Neuronal stem cell (in vitro differentiated cells): ENCODE measurements around the gene IRF1.
A peak's percentile ranks its signal among the peaks of the same experiment; 100 is the strongest.

Experiments used
- DNase-seq: peaks from one replicate; pipeline ENCODE4 v3.0.0-alpha.2; 2013; ENCODE audit warnings: low spot score
- H2AFZ ChIP-seq: one replicate; pipeline ENCODE4 v1.6.1; 2013; ENCODE audit warnings: mild to moderate bottlenecking, low read length, inconsistent platforms
- H2AK5ac ChIP-seq: 2 replicates; pipeline ENCODE4 v1.6.1; 2013; ENCODE audit warnings: low read depth, mild to moderate bottlenecking, inconsistent platforms, low read length, moderate library complexity, mixed read lengths
- H2BK120ac ChIP-seq: 2 replicates; pipeline ENCODE4 v1.6.1; 2013; ENCODE audit warnings: low read depth, mild to moderate bottlenecking, inconsistent platforms, low read length, moderate library complexity, mixed read lengths
- H2BK12ac ChIP-seq: one replicate; pipeline ENCODE4 v1.6.1; 2013; ENCODE audit warnings: low read length, inconsistent platforms
- H2BK15ac ChIP-seq: 2 replicates; pipeline ENCODE4 v1.6.1; 2013; ENCODE audit warnings: mild to moderate bottlenecking, low read length, inconsistent platforms, mixed read lengths
- H2BK5ac ChIP-seq: one replicate; pipeline ENCODE4 v1.6.1; 2013; ENCODE audit warnings: inconsistent platforms, mild to moderate bottlenecking, low read length, moderate library complexity
- H3K14ac ChIP-seq: one replicate; pipeline ENCODE4 v1.6.1; 2013; ENCODE audit warnings: low read length, inconsistent platforms
- H3K18ac ChIP-seq: 2 replicates; pipeline ENCODE4 v1.6.1; 2013; ENCODE audit warnings: low read length, inconsistent platforms
- H3K23ac ChIP-seq: 2 replicates; pipeline ENCODE4 v1.6.1; 2013; ENCODE audit warnings: low read depth, mild to moderate bottlenecking, mixed read lengths, low read length, inconsistent platforms; ENCODE audit not compliant: poor library complexity
- H3K27ac ChIP-seq: replicated peaks from 3 replicates; pipeline ENCODE4 v1.5.1; 2013; ENCODE audit warnings: low read length, inconsistent platforms
- H3K27me3 ChIP-seq, 3 experiments: 2 replicates each; pipeline ENCODE4 v1.6.1; 2013; ENCODE audit warnings: low read length in 3 of 3, mild to moderate bottlenecking in 2 of 3, inconsistent platforms in 1 of 3, low read depth in 1 of 3, mixed read lengths in 1 of 3, moderate library complexity in 1 of 3; ENCODE audit not compliant: control insufficient read depth in 3 of 3, insufficient read depth in 3 of 3
- H3K36me3 ChIP-seq, 2 donors: replicated peaks in 1 of 2; 2 replicates each; pipeline ENCODE4 v1.6.1; 2013; ENCODE audit warnings: low read length in 2 of 2; ENCODE audit not compliant: control insufficient read depth in 2 of 2, insufficient read depth in 2 of 2
- H3K4ac ChIP-seq: 2 replicates; pipeline ENCODE4 v1.6.1; 2013; ENCODE audit warnings: inconsistent platforms, mild to moderate bottlenecking, low read length, moderate library complexity
- H3K4me1 ChIP-seq, 2 donors: 1 replicate in 1 of 2; 2 replicates in 1 of 2; pipeline ENCODE4 v1.6.1; 2013; ENCODE audit warnings: low read length in 2 of 2, low read depth in 1 of 2; ENCODE audit not compliant: control insufficient read depth in 2 of 2, insufficient read depth in 1 of 2
- H3K4me2 ChIP-seq: one replicate; pipeline ENCODE4 v1.6.1; 2013; ENCODE audit warnings: mild to moderate bottlenecking, low read length, inconsistent platforms; ENCODE audit not compliant: insufficient read depth, poor library complexity, severe bottlenecking
- H3K4me3 ChIP-seq, 2 donors: 2 replicates each; pipeline ENCODE4 v1.5.1; 2013; ENCODE audit warnings: low read length in 2 of 2, mild to moderate bottlenecking in 2 of 2, inconsistent platforms in 1 of 2, moderate library complexity in 1 of 2
- H3K79me1 ChIP-seq: one replicate; pipeline ENCODE4 v1.6.1; 2013; ENCODE audit warnings: low read depth, mild to moderate bottlenecking, inconsistent platforms, low read length, moderate library complexity
- H3K9ac ChIP-seq: one replicate; pipeline ENCODE4 v1.6.1; 2013; ENCODE audit warnings: mild to moderate bottlenecking, low read depth, low read length, inconsistent platforms; ENCODE audit not compliant: poor library complexity
- H3K9me3 ChIP-seq, 2 donors: replicated peaks in 1 of 2; 2 replicates each; pipeline versions ENCODE3 to v1.6.1; 2013; ENCODE audit warnings: low read length in 2 of 2, mild to moderate bottlenecking in 2 of 2, inconsistent platforms in 1 of 2, low read depth in 1 of 2, mixed read lengths in 1 of 2, moderate library complexity in 1 of 2; ENCODE audit not compliant: control insufficient read depth in 2 of 2, insufficient read depth in 1 of 2
- H4K8ac ChIP-seq: one replicate; pipeline ENCODE4 v1.6.1; 2013; ENCODE audit warnings: low read depth, mild to moderate bottlenecking, inconsistent platforms, low read length, moderate library complexity
- H4K91ac ChIP-seq: one replicate; pipeline ENCODE4 v1.6.1; 2013; ENCODE audit warnings: low read length, low read depth, mild to moderate bottlenecking, inconsistent platforms; ENCODE audit not compliant: poor library complexity
- WGBS, 2 donors: extraction: QIAGEN DNeasy Blood & Tissue Kit; methylation state at CpG; one replicate each; pipeline ENCODE4 v1.1.7; 2013; ENCODE audit warnings: missing lambda C conversion rate in 2 of 2, mixed read lengths in 1 of 2; ENCODE audit not compliant: insufficient read length in 2 of 2, insufficient replicate concordance in 1 of 2; ENCODE audit errors: extremely low coverage in 2 of 2; 5-methylcytosine and 5-hydroxymethylcytosine counted together

IRF1 gene

DNA sequence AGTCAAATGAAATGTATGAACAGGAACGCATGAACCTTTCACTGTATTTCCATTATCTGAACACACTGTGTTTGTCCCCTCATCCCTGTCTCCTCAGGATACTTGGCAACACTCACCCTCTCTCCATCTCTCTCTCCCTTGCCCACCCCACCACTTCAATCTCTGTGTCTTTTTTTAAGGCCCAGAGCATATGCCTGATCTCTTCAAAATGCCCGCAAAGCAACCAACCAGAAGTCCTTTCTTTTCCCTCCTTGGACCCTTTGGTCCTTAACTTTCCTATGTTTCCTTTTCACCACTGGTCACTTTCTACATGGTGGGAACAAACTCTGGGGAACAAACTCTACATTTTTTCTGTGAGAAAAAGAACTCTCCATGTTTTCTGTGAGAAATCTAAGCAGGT is 3.2 kb upstream of the IRF1 start:
- peak overlapping the region; percentile 26 for H2BK120ac ChIP-seq
- no peak for DNase-seq
- no peak overlapping the region for H3K4me3 ChIP-seq
- no peak overlapping the region for H2BK12ac ChIP-seq
- no peaks in the 10 kb centered on the region for H3K79me1 ChIP-seq
- H3K27ac ChIP-seq, result no peak overlapping the region
- peaks cover 6 to 57% (median 43%) of the 10 kb centered on the region in 3 experiments for H3K27me3 ChIP-seq
- H4K8ac ChIP-seq, result no peak overlapping the region
- WGBS, 2 donors, result no CpG with 5 or more reads among the region's 2 CpGs
- no peak overlapping the region for H3K4me2 ChIP-seq
- H3K18ac ChIP-seq, result no peak overlapping the region
- H2AK5ac ChIP-seq, result peak overlapping the region; percentile 83
- H2BK5ac ChIP-seq, result no peak overlapping the region
- no peak overlapping the region for H2AFZ ChIP-seq
- H4K91ac ChIP-seq, result no peak overlapping the region
- no peak overlapping the region for H3K9ac ChIP-seq
- no peak overlapping the region for H3K23ac ChIP-seq
- H2BK15ac ChIP-seq, result no peak overlapping the region
- peaks cover 18% of the 10 kb centered on the region in 2 donors for H3K4me1 ChIP-seq
- no peaks in the 10 kb centered on the region for H3K36me3 ChIP-seq
- no peaks in the 10 kb centered on the region for H3K9me3 ChIP-seq
- H3K4ac ChIP-seq, result no peak overlapping the region
- no peak overlapping the region for H3K14ac ChIP-seq

GRCh38 chr5:132493241-132493640 is 2.7 kb upstream of the IRF1 start:
- Histone ChIP-seq H3K4ac (no peak overlapping the region), H2BK15ac (no peak overlapping the region), H3K9ac (no peak overlapping the region), H2BK5ac (no peak overlapping the region), H3K23ac (no peak overlapping the region), H2BK120ac (no peak overlapping the region), H4K91ac (no peak overlapping the region), H3K18ac (no peak overlapping the region), H3K4me1 (peaks cover 18% of the 10 kb centered on the region in 2 donors), H2AFZ (no peak overlapping the region), H2AK5ac (peak overlapping the region; percentile 73), H3K4me3 (no peak overlapping the region), H2BK12ac (no peak overlapping the region), H3K36me3 (peaks cover 0 to 4% of the 10 kb centered on the region in 2 donors), H3K27ac (no peak overlapping the region), H4K8ac (no peak overlapping the region), H3K79me1 (no peaks in the 10 kb centered on the region), H3K14ac (no peak overlapping the region), H3K4me2 (no peak overlapping the region), H3K9me3 (no peaks in the 10 kb centered on the region), H3K27me3 (peaks cover 6 to 53% (median 43%) of the 10 kb centered on the region in 3 experiments)
- DNase-seq, result no peak
- WGBS, 2 donors, result no CpG with 5 or more reads among the region's 4 CpGs

DNA sequence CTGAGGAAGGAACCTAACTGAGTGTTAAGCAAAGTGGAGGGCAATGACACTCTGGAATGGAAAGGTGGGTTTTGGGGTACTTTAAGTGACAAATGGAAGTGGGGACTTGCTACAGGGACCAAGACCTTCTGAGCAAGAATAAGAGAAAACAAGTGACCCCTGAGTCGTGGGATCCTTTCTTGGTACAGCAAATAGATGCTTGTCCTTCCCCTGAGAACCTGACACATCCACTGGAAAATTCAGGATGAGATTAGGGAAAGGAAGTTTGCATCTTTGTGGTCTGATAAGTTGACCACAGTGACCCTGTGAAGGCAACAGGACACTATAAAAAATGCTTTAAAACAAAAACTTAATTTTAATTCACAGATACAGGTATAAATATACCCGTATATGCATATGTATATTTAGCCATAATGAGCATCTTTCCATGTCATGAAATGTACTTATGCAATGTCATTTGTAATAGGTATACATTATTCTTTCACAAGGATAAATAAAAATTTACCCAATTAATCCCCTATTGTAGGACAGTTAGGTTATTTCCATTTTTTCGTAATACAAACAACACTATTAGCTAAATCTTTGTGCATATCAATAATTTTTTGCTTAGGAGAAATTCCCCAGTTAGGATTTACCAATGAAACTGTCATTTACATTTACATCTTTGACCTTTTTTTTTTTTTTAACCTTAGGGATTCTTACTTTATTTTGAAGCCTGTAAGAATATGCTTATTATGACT is 2.0 kb upstream of the IRF1 start:
- whole genome bisulfite sequencing, 2 donors, result no CpG with 5 or more reads among the region's 3 CpGs
- H3K79me1 ChIP-seq, result no peaks in the 10 kb centered on the region
- H2AK5ac ChIP-seq, result no peak overlapping the region
- no peak overlapping the region for H3K14ac ChIP-seq
- H2BK12ac ChIP-seq, result no peak overlapping the region
- H2BK5ac ChIP-seq, result no peak overlapping the region
- no peak overlapping the region for H3K9ac ChIP-seq
- H4K91ac ChIP-seq, result no peak overlapping the region
- H3K27me3 ChIP-seq, result peaks cover 6 to 46% (median 43%) of the 10 kb centered on the region in 3 experiments
- H3K4me3 ChIP-seq, result no peak overlapping the region
- H3K36me3 ChIP-seq, result peaks cover 0 to 9% of the 10 kb centered on the region in 2 donors
- no peak overlapping the region for H2BK15ac ChIP-seq
- H2AFZ ChIP-seq, result no peak overlapping the region
- H3K27ac ChIP-seq, result no peak overlapping the region
- no peak overlapping the region for H3K4ac ChIP-seq
- no peak overlapping the region for H4K8ac ChIP-seq
- DNase-seq, result no peak
- peaks cover 16 to 18% of the 10 kb centered on the region in 2 donors for H3K4me1 ChIP-seq
- H3K23ac ChIP-seq, result no peak overlapping the region
- no peak overlapping the region for H2BK120ac ChIP-seq
- no peak overlapping the region for H3K4me2 ChIP-seq
- no peak overlapping the region for H3K18ac ChIP-seq
- H3K9me3 ChIP-seq, result no peaks in the 10 kb centered on the region

- Histone ChIP-seq H3K9ac (peak overlapping the region; percentile 66), H3K14ac (no peak overlapping the region), H3K27ac (no peak overlapping the region), H2BK5ac (peak overlapping the region; percentile 35), H3K27me3 (peaks cover 6 to 43% (median 40%) of the 10 kb centered on the region in 3 experiments), H4K91ac (no peak overlapping the region), H3K79me1 (no peaks in the 10 kb centered on the region), H3K4me1 (peaks cover 13 to 15% of the 10 kb centered on the region in 2 donors), H3K4me2 (peak overlapping the region; percentile 100), H2BK12ac (no peak overlapping the region), H4K8ac (no peak overlapping the region), H2BK15ac (no peak overlapping the region), H3K4me3 (peak overlapping the region; percentile 78 to 82), H3K18ac (peak overlapping the region; percentile 87), H3K4ac (no peak overlapping the region), H3K9me3 (no peaks in the 10 kb centered on the region), H3K36me3 (peaks cover 2 to 18% of the 10 kb centered on the region in 2 donors), H2BK120ac (peak overlapping the region; percentile 65), H3K23ac (peak overlapping the region; percentile 2), H2AK5ac (peak overlapping the region; percentile 3), H2AFZ (peak overlapping the region; percentile 97)
- no peak for DNase-seq
- no CpG with 5 or more reads among the region's 22 CpGs for WGBS, 2 donors
Measured at GRCh38 chr5:132491368-132492364, 1.1 kb upstream of the IRF1 start.
